SU-DHL-6 (cell line): ENCODE data around the gene BOK.
A peak's percentile ranks its signal among the peaks of the same experiment; 100 is the strongest.

ENCODE experiments used
- H2AFZ ChIP-seq: fragments of 200-600 bp; sonication (generic); 2 replicates; pipeline ENCODE4 v1.6.1; 2014; ENCODE audit warnings: low read depth, mild to moderate bottlenecking, moderate library complexity, mixed read lengths, antibody characterized with exemption, low read length; ENCODE audit not compliant: severe bottlenecking
- H3F3A ChIP-seq: fragments of 200-600 bp; shearing (Covaris generic); 2 replicates; pipeline ENCODE4 v1.6.0; 2016; ENCODE audit warnings: antibody characterized with exemption, mild to moderate bottlenecking; ENCODE audit not compliant: insufficient read depth
- H3K27ac ChIP-seq: fragments of 200-600 bp; sonication (generic); 2 replicates; pipeline ENCODE4 v1.5.1; 2016; ENCODE audit warnings: low read depth, mild to moderate bottlenecking, low read length, moderate library complexity, mixed read lengths
- H3K27me3 ChIP-seq: fragments of 200-600 bp; sonication (generic), shearing (Covaris generic); 2 replicates; pipeline ENCODE4 v1.6.0; 2014; ENCODE audit warnings: mild to moderate bottlenecking, low read length
- H3K36me3 ChIP-seq: fragments of 200-600 bp; sonication (generic); 2 replicates; pipeline ENCODE4 v1.6.1; 2014; ENCODE audit warnings: mild to moderate bottlenecking, low read length, mixed read lengths
- H3K4me2 ChIP-seq: fragments of 300-600, 200-600 bp; shearing (Covaris generic), sonication (generic); 2 replicates; pipeline ENCODE4 v1.6.0; 2014; ENCODE audit warnings: low read length, low read depth, mild to moderate bottlenecking; ENCODE audit not compliant: poor library complexity, severe bottlenecking
- H3K4me3 ChIP-seq: fragments of 200-600 bp; sonication (generic); 2 replicates; pipeline ENCODE4 v1.5.1; 2014; ENCODE audit warnings: antibody characterized with exemption, low read length, mild to moderate bottlenecking, mixed read lengths; ENCODE audit not compliant: insufficient read depth, poor library complexity, severe bottlenecking
- H3K79me2 ChIP-seq: fragments of 200-600 bp; sonication (generic); 2 replicates; pipeline ENCODE4 v1.6.1; 2014; ENCODE audit warnings: mild to moderate bottlenecking, low read length, moderate library complexity; ENCODE audit not compliant: insufficient read depth
- H3K9ac ChIP-seq: fragments of 200-600 bp; sonication (generic); 2 replicates; pipeline ENCODE4 v1.7.0; 2014; ENCODE audit warnings: mild to moderate bottlenecking, low read length
- H3K9me2 ChIP-seq: fragments of 200-600 bp; sonication (generic); replicated peaks from 2 replicates; pipeline ENCODE4 v1.6.1; 2014; ENCODE audit warnings: low read length; ENCODE audit not compliant: insufficient read depth
- H3K9me3 ChIP-seq: fragments of 200-600 bp; sonication (generic); 2 replicates; pipeline ENCODE4 v1.6.1; 2014; ENCODE audit warnings: low read length, mixed read lengths; ENCODE audit not compliant: insufficient read depth
- H4K20me1 ChIP-seq: fragments of 200-600 bp; sonication (generic); 2 replicates; pipeline ENCODE4 v1.6.1; 2014; ENCODE audit warnings: low read depth, mild to moderate bottlenecking, antibody characterized with exemption, low read length, moderate library complexity, mixed read lengths
- CTCF ChIP-seq: fragments of 200-600 bp; sonication (generic); IDR thresholded peaks from one replicate; pipeline ENCODE4 v1.5.1; 2017; ENCODE audit warnings: antibody characterized with exemption, mild to moderate bottlenecking, low read length, moderate library complexity; ENCODE audit not compliant: insufficient read depth, poor library complexity, severe bottlenecking
- EZH2phosphoT487 ChIP-seq: fragments of 200-600 bp; sonication (generic), shearing (Covaris generic); conservative IDR thresholded peaks from 2 replicates; pipeline ENCODE4 v1.6.1; 2018; ENCODE audit warnings: mild to moderate bottlenecking, antibody characterized with exemption, low read length, moderate library complexity, mixed read lengths

Gene BOK

GRCh38 chr2:241609859-241610793 is 51.6 kb downstream of the BOK start:
- H3K9me3 ChIP-seq: no peaks in the 10 kb centered on the region
- peaks cover under 1% of the 10 kb centered on the region; the same call in 1 of the 2 replicates for H3K36me3 ChIP-seq
- no peak overlapping the region for H2AFZ ChIP-seq
- H3F3A ChIP-seq: no peaks in the 10 kb centered on the region
- no peak overlapping the region for H3K27ac ChIP-seq
- no peaks in the 10 kb centered on the region for H4K20me1 ChIP-seq
- H3K4me2 ChIP-seq: peak overlapping the region; percentile 56
- H3K27me3 ChIP-seq: no peaks in the 10 kb centered on the region
- peaks cover 36% of the 10 kb centered on the region for H3K79me2 ChIP-seq
- no peaks in the 10 kb centered on the region for H3K9me2 ChIP-seq
- H3K4me3 ChIP-seq: peak overlapping the region; percentile 47
- peak overlapping the region; percentile 49 for H3K9ac ChIP-seq
- TF ChIP-seq EZH2phosphoT487: no peak
- peak; percentile 45 for TF ChIP-seq CTCF

GRCh38 chr2:241611062-241611461 is 52.5 kb downstream of the BOK start:
- Histone ChIP-seq H4K20me1 (no peaks in the 10 kb centered on the region), H3K9me2 (no peaks in the 10 kb centered on the region), H3K4me3 (no peak overlapping the region), H3K27ac (no peak overlapping the region), H3K36me3 (no peaks in the 10 kb centered on the region), H3K27me3 (no peaks in the 10 kb centered on the region), H3K4me2 (no peak overlapping the region), H3F3A (no peaks in the 10 kb centered on the region), H3K9ac (0 out of 2 replicates have a peak overlapping the region, but pooled peaks have one; percentile 49), H3K79me2 (peaks cover 45% of the 10 kb centered on the region), H3K9me3 (no peaks in the 10 kb centered on the region), H2AFZ (no peak overlapping the region)
- TF ChIP-seq EZH2phosphoT487 (no peak), CTCF (no peak)

- Histone ChIP-seq H3K79me2 (peaks cover 58% of the 10 kb centered on the region), H3K27ac (no peak overlapping the region), H3K4me3 (no peak overlapping the region)
Observed at GRCh38 chr2:241612156-241613016, 53.8 kb downstream of the BOK start.

More at GRCh38 chr2:241612156-241613016, 53.8 kb downstream of the BOK start:
- no peaks in the 10 kb centered on the region for H4K20me1 ChIP-seq
- TF ChIP-seq CTCF: no peak
- no peak overlapping the region for H2AFZ ChIP-seq
- no peaks in the 10 kb centered on the region for H3K9me3 ChIP-seq
- H3F3A ChIP-seq: no peaks in the 10 kb centered on the region
- no peaks in the 10 kb centered on the region for H3K27me3 ChIP-seq
- no peaks in the 10 kb centered on the region for H3K36me3 ChIP-seq
- no peaks in the 10 kb centered on the region for H3K9me2 ChIP-seq
- no peak overlapping the region for H3K4me2 ChIP-seq
- no peak overlapping the region for H3K9ac ChIP-seq
